Measurements from ENCODE around the gene CDC5L. TPM values are rescaled to one million over a fixed set of nuclear protein-coding genes. Genes with fewer than 3 reads are reported as not detected.

The CDC5L gene
- total RNA-seq, 1 experiment from 2014 or later = 43.9 TPM

GRCh38 chr6:44462797-44463727 lies 75.6 kb downstream of the CDC5L start:
- intact Hi-C loops (cut with micrococcal nuclease; ENCODE audit: unreplicated experiment) = no loop called here
- H3K4me3 ChIP-seq (ENCODE audit: low read depth, low read length, poor library complexity, severe bottlenecking) = no peak overlapping the region
- no peaks in the 10 kb centered on the region for H3K36me3 ChIP-seq (ENCODE audit: insufficient read depth, low read length, poor library complexity, severe bottlenecking)
- H3K27ac ChIP-seq (ENCODE audit: low read depth, low read length, poor library complexity, severe bottlenecking) = no peak overlapping the region
- DNase-seq (ENCODE audit: low spot score) = no peak
- H3K4me1 ChIP-seq (ENCODE audit: insufficient read depth, low read length, poor library complexity, severe bottlenecking) = no peaks in the 10 kb centered on the region
- TF ChIP-seq EZH2 (IDR thresholded peaks at IDR 0.05; ENCODE audit: borderline replicate concordance, low read depth, low read length, poor library complexity, severe bottlenecking) = no peak
- TF ChIP-seq, protein P1, sequence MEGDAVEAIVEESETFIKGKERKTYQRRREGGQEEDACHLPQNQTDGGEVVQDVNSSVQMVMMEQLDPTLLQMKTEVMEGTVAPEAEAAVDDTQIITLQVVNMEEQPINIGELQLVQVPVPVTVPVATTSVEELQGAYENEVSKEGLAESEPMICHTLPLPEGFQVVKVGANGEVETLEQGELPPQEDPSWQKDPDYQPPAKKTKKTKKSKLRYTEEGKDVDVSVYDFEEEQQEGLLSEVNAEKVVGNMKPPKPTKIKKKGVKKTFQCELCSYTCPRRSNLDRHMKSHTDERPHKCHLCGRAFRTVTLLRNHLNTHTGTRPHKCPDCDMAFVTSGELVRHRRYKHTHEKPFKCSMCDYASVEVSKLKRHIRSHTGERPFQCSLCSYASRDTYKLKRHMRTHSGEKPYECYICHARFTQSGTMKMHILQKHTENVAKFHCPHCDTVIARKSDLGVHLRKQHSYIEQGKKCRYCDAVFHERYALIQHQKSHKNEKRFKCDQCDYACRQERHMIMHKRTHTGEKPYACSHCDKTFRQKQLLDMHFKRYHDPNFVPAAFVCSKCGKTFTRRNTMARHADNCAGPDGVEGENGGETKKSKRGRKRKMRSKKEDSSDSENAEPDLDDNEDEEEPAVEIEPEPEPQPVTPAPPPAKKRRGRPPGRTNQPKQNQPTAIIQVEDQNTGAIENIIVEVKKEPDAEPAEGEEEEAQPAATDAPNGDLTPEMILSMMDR (conservative IDR thresholded peaks at IDR 0.05; ENCODE audit: low read depth, low read length) = no peak
- no peaks in the 10 kb centered on the region for H3K9me3 ChIP-seq (ENCODE audit: low read depth, low read length, poor library complexity, severe bottlenecking)
- ChIA-PET POLR2A (ENCODE audit: low non-redundant PET) (no interaction called here), CTCF (interaction anchor here (0.6 kb wide), 1 partner anchor 79 kb away, joined by 3 read pairs; no protein-coding TSS in a partner anchor)
- no TSS peak for BruUV-seq (replicated peaks)
- no peaks in the 10 kb centered on the region for H3K27me3 ChIP-seq (replicated peaks; ENCODE audit: insufficient read depth, low read depth, low read length, poor library complexity)

- POLR2A ChIA-PET (ENCODE audit: low non-redundant PET) = interaction anchor here (0.6 kb wide), 1 partner anchor 834 kb away, joined by 3 read pairs; no protein-coding TSS in a partner anchor
- Histone ChIP-seq H3K36me3 (ENCODE audit: insufficient read depth, low read length, poor library complexity, severe bottlenecking) (no peaks in the 10 kb centered on the region), H3K27me3 (replicated peaks; ENCODE audit: insufficient read depth, low read depth, low read length, poor library complexity) (no peaks in the 10 kb centered on the region), H3K4me3 (ENCODE audit: low read depth, low read length, poor library complexity, severe bottlenecking) (no peak overlapping the region), H3K4me1 (ENCODE audit: insufficient read depth, low read length, poor library complexity, severe bottlenecking) (no peaks in the 10 kb centered on the region), H3K9me3 (ENCODE audit: low read depth, low read length, poor library complexity, severe bottlenecking) (no peaks in the 10 kb centered on the region), H3K27ac (ENCODE audit: low read depth, low read length, poor library complexity, severe bottlenecking) (no peak overlapping the region)
- DNase-seq (ENCODE audit: low spot score) = no peak
- intact Hi-C loops (cut with micrococcal nuclease; ENCODE audit: unreplicated experiment) = no loop called here
- no TSS peak for BruUV-seq (replicated peaks)
- TF ChIP-seq, protein P1 (conservative IDR thresholded peaks at IDR 0.05; ENCODE audit: low read depth, low read length) = no peak
- TF ChIP-seq EZH2 (IDR thresholded peaks at IDR 0.05; ENCODE audit: borderline replicate concordance, low read depth, low read length, poor library complexity, severe bottlenecking) = no peak
- CTCF ChIA-PET = interaction anchor here (0.6 kb wide), 1 partner anchor 80 kb away, joined by 3 read pairs; no protein-coding TSS in a partner anchor
These were observed 76.4 kb downstream of the CDC5L start for GRCh38 chr6:44463728-44464450.

DNA sequence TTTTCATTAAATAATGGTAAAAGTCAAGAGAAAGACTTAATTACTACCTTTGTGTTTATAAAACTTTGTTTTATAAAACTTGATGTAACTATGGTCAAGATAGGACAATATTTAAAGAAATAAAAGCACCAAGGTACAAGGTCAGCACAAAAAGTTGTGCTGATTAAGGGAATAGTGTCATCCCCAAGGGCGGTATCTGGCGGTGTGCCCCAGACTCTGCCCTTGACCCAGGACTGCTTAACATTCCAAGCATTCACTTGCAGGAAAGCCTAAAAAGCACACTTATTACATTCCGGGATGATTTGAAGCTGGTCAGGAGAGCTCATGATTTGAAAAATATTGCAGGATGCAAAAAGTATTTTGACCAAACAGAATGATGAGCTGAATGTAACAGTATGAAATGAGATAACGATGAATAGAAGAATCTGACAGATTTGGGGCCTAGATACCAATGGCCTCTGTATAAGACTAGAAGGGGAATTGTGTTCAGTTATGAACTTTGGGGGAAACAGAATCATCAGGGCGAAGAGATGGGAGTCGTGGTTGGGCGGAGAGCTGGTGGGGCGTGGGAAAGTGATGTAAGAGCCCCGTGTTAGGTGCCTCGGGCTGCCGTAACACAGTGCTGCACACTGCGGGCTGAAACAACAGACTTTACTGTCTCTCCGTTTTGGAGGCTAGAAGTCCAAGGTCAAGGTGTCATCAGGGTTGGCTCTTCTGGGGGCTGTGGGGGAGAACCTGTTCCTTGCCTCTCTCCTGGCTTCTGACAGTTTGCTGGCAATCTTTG lies 77.2 kb downstream of the CDC5L start:
- H3K4me1 ChIP-seq (ENCODE audit: insufficient read depth, low read length, poor library complexity, severe bottlenecking) = no peaks in the 10 kb centered on the region
- DNase-seq (ENCODE audit: low spot score) = no peak
- POLR2A ChIA-PET (ENCODE audit: low non-redundant PET) = interaction anchor here (0.6 kb wide), 1 partner anchor 833 kb away, joined by 3 read pairs; no protein-coding TSS in a partner anchor
- H3K27me3 ChIP-seq (replicated peaks; ENCODE audit: insufficient read depth, low read depth, low read length, poor library complexity) = no peaks in the 10 kb centered on the region
- H3K4me3 ChIP-seq (ENCODE audit: low read depth, low read length, poor library complexity, severe bottlenecking) = no peak overlapping the region
- TF ChIP-seq, protein P1 (conservative IDR thresholded peaks at IDR 0.05; ENCODE audit: low read depth, low read length) = no peak
- no peak for TF ChIP-seq EZH2 (IDR thresholded peaks at IDR 0.05; ENCODE audit: borderline replicate concordance, low read depth, low read length, poor library complexity, severe bottlenecking)
- intact Hi-C loops (cut with micrococcal nuclease; ENCODE audit: unreplicated experiment) = no loop called here
- no TSS peak for BruUV-seq (replicated peaks)
- H3K9me3 ChIP-seq (ENCODE audit: low read depth, low read length, poor library complexity, severe bottlenecking) = no peaks in the 10 kb centered on the region
- CTCF ChIA-PET = no interaction called here
- H3K27ac ChIP-seq (ENCODE audit: low read depth, low read length, poor library complexity, severe bottlenecking) = no peak overlapping the region
- no peaks in the 10 kb centered on the region for H3K36me3 ChIP-seq (ENCODE audit: insufficient read depth, low read length, poor library complexity, severe bottlenecking)

Data from A673 (cell line).